Measurements from ENCODE around the gene USP17L22.
"Not testable (repeated sequence)": the region's sequence is repeated elsewhere in the genome, so short reads cannot be mapped to it uniquely, and the experiment has no call there.

Gene USP17L22

DNA sequence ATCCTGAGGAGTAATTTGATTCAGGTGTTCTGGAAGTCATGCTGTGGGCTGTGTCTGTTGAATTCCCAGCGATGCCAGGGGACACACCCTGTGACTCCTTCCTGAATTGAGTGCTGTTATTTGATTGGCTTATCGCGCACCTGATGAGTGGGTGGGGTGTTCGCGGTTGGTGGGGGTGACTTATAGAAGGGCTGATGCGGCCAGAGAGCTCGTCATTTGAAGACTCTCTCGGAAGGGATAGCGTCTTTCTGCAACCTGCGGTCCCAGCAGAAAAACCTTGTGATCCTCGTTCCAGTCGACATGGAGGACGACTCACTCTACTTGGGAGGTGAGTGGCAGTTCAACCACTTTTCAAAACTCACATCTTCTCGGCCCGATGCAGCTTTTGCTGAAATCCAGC lies at the start of gene USP17L22:
TSS of gene USP17L22 (plus strand) at position 301 of the 400 bp plus-strand sequence. CDS start at position 301, 0 bp downstream.
- DNase-seq, result not testable (repeated sequence)

DNA sequence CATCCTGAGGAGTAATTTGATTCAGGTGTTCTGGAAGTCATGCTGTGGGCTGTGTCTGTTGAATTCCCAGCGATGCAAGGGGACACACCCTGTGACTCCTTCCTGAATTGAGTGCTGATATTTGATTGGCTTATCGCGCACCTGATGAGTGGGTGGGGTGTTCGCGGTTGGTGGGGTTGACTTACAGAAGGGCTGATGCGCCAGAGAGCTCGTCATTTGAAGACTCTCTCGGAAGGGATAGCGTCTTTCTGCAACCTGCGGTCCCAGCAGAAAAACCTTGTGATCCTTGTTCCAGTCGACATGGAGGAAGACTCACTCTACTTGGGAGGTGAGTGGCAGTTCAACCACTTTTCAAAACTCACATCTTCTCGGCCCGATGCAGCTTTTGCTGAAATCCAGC lies 47.6 kb upstream of the USP17L22 start, which contains the start of gene USP17L12:
TSS of gene USP17L12 (plus strand) at position 301 of the 400 bp plus-strand sequence. CDS start at position 301, 0 bp downstream.
- not testable (repeated sequence) for DNase-seq

DNA sequence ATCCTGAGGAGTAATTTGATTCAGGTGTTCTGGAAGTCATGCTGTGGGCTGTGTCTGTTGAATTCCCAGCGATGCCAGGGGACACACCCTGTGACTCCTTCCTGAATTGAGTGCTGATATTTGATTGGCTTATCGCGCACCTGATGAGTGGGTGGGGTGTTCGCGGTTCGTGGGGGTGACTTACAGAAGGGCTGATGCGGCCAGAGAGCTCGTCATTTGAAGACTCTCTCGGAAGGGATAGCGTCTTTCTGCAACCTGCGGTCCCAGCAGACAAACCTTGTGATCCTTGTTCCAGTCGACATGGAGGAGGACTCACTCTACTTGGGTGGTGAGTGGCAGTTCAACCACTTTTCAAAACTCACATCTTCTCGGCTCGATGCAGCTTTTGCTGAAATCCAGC lies 42.8 kb upstream of the USP17L22 start, which contains the start of gene USP17L13:
TSS of gene USP17L13 (plus strand) at position 301 of the 400 bp plus-strand sequence. CDS start at position 301, 0 bp downstream.
- DNase-seq, result not testable (repeated sequence)

DNA sequence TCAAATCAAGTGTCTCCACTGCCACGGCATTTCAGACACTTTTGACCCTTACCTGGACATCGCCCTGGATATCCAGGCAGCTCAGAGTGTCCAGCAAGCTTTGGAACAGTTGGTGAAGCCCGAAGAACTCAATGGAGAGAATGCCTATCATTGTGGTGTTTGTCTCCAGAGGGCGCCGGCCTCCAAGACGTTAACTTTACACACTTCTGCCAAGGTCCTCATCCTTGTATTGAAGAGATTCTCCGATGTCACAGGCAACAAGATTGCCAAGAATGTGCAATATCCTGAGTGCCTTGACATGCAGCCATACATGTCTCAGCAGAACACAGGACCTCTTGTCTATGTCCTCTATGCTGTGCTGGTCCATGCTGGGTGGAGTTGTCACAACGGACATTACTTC lies 37.2 kb upstream of the USP17L22 start:
- not testable (repeated sequence) for DNase-seq

DNA sequence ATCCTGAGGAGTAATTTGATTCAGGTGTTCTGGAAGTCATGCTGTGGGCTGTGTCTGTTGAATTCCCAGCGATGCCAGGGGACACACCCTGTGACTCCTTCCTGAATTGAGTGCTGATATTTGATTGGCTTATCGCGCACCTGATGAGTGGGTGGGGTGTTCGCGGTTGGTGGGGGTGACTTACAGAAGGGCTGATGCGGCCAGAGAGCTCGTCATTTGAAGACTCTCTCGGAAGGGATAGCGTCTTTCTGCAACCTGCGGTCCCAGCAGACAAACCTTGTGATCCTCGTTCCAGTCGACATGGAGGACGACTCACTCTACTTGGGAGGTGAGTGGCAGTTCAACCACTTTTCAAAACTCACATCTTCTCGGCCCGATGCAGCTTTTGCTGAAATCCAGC lies 33.3 kb upstream of the USP17L22 start, which contains the start of gene USP17L15:
TSS of gene USP17L15 (plus strand) at position 301 of the 400 bp plus-strand sequence. CDS start at position 301, 0 bp downstream.
- DNase-seq, result not testable (repeated sequence)

GRCh38 chr4:9238461-9238860 lies 29.0 kb upstream of the USP17L22 start:
- not testable (repeated sequence) for DNase-seq

GRCh38 chr4:9243579-9243978 lies 23.8 kb upstream of the USP17L22 start, which contains the start of gene USP17L17:
TSS of gene USP17L17 (plus strand) at chr4:9243879. CDS start at chr4:9243879, 0 bp downstream.
- not testable (repeated sequence) for DNase-seq

- not testable (repeated sequence) for DNase-seq
Observed at GRCh38 chr4:9247953-9248680, 19.3 kb upstream of the USP17L22 start, which contains the start of gene USP17L18. TSS of gene USP17L18 (plus strand) at chr4:9248630. CDS start at chr4:9248630, 0 bp downstream.

DNA sequence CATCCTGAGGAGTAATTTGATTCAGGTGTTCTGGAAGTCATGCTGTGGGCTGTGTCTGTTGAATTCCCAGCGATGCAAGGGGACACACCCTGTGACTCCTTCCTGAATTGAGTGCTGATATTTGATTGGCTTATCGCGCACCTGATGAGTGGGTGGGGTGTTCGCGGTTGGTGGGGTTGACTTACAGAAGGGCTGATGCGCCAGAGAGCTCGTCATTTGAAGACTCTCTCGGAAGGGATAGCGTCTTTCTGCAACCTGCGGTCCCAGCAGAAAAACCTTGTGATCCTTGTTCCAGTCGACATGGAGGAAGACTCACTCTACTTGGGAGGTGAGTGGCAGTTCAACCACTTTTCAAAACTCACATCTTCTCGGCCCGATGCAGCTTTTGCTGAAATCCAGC lies 14.3 kb upstream of the USP17L22 start, which contains the start of gene USP17L19:
TSS of gene USP17L19 (plus strand) at position 301 of the 400 bp plus-strand sequence. CDS start at position 301, 0 bp downstream.
- not testable (repeated sequence) for DNase-seq

- DNase-seq, result not testable (repeated sequence)
Observed at GRCh38 chr4:9257824-9258223, 9.6 kb upstream of the USP17L22 start, which contains the start of gene USP17L20. TSS of gene USP17L20 (plus strand) at chr4:9258124. CDS start at chr4:9258124, 0 bp downstream.

DNA sequence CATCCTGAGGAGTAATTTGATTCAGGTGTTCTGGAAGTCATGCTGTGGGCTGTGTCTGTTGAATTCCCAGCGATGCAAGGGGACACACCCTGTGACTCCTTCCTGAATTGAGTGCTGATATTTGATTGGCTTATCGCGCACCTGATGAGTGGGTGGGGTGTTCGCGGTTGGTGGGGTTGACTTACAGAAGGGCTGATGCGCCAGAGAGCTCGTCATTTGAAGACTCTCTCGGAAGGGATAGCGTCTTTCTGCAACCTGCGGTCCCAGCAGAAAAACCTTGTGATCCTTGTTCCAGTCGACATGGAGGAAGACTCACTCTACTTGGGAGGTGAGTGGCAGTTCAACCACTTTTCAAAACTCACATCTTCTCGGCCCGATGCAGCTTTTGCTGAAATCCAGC lies 4.8 kb upstream of the USP17L22 start, which contains the start of gene USP17L21:
TSS of gene USP17L21 (plus strand) at position 301 of the 400 bp plus-strand sequence. CDS start at position 301, 0 bp downstream.
- DNase-seq, result not testable (repeated sequence)

DNA sequence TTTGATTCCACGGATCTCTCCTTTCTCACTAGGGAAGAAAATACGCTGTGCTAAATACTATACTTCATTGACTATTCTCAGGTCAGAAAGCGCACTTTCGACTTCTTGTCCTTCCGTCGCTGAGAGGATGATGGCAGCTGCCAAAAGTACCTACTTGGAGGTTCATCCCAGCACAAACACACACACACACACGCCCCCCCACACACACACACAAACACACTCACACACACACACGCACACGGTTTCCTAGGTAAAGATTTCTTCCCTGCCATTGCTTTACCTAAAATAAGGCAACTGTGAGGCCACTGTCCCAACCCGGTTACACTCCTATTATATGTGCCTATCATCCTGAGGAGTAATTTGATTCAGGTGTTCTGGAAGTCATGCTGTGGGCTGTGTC lies 4.3 kb downstream of the USP17L22 start:
- DNase-seq, result not testable (repeated sequence)

Measured in T1000 (cell line).